Stomach (tissue), 9 donors: ENCODE data around the gene ANP32E. TPM values are rescaled to one million over a fixed set of nuclear protein-coding genes. Genes with fewer than 3 reads are reported as not detected.
A peak's percentile ranks its signal among the peaks of the same experiment; 100 is the strongest.

Source experiments
- DNase-seq, 2 donors: peaks; one replicate each; pipeline versions ENCODE4 v3.0.0 to v3.0.0-alpha.2; 2013 to 2019
- H3K27ac ChIP-seq, 5 donors: fragments of 200-600 bp in 4 of 5; sonication (generic) in 4 of 5; one replicate each; pipeline ENCODE4 v1.5.1; 2013 to 2019; ENCODE audit warnings: mild to moderate bottlenecking in 1 of 5, moderate library complexity in 1 of 5
- H3K27me3 ChIP-seq, 3 donors: fragments of 200-600 bp; sonication (generic); one replicate each; pipeline ENCODE4 v1.5.1; 2017 to 2019; ENCODE audit warnings: mixed run types in 1 of 3
- H3K36me3 ChIP-seq, 4 donors: fragments of 200-600 bp; sonication (generic); 1 replicate in 3 of 4; 2 replicates in 1 of 4; pipeline ENCODE4 v1.5.1; 2016 to 2019
- H3K4me1 ChIP-seq, 4 donors: fragments of 200-600 bp; sonication (generic); one replicate each; pipeline ENCODE4 v1.5.1; 2016 to 2019
- H3K4me3 ChIP-seq, 4 donors: fragments of 200-600 bp; sonication (generic) in 3 of 4; one replicate each; pipeline ENCODE4 v1.5.1; 2016 to 2019; ENCODE audit warnings: mild to moderate bottlenecking in 1 of 4
- H3K9me3 ChIP-seq, 4 donors: fragments of 200-600 bp; sonication (generic); one replicate each; pipeline ENCODE4 v1.5.1; 2016 to 2019
- EP300 ChIP-seq: sonication (generic); formaldehyde crosslinking; IDR thresholded peaks from one replicate; pipeline ENCODE4 v1.6.1; 2017; ENCODE audit warnings: antibody characterized with exemption
- POLR2A ChIP-seq, 4 donors: fragments of 450-650 bp; IDR thresholded peaks; one replicate each; pipeline ENCODE4 v1.6.1; 2016; ENCODE audit warnings: antibody characterized with exemption in 4 of 4, control low read depth in 2 of 4, mild to moderate bottlenecking in 1 of 4, moderate library complexity in 1 of 4
- POLR2AphosphoS5 ChIP-seq, 3 donors: sonication (generic); formaldehyde crosslinking; IDR thresholded peaks; one replicate each; pipeline ENCODE4 v1.6.1; 2016; ENCODE audit warnings: antibody characterized with exemption in 3 of 3
- WGBS, 5 donors: extraction: QIAGEN DNeasy Blood & Tissue Kit in 3 of 5; methylation state at CpG; one replicate each; pipeline versions ENCODE4 v1.1.5 to v1.1.7; 2013 to 2018; 5-methylcytosine and 5-hydroxymethylcytosine counted together
- intact Hi-C: fragments of 100-400 bp; cut with DNase I; formaldehyde crosslinking; loops from one replicate; pipeline ENCODE4 v1.15.1; 2023; ENCODE audit warnings: low total_unique reads
- polyA plus RNA-seq, 3 donors: library from polyadenylated mRNA; stranded (reverse); fragments of 200-250 nt; gene quantifications; one replicate each; pipeline ENCODE4 v1.2.3, GENCODE V29; 2013
- total RNA-seq, 5 donors: library from RNA; depleted of rRNA; stranded (reverse); fragments of >200 nt; gene quantifications; one replicate each; pipeline versions ENCODE4 v1.1.0 to v1.2.3, GENCODE V29; 2014 to 2016
- TF ChIP-seq, protein P1 (sequence below), 7 experiments: fragments of 450-650 bp in 4 of 7; fragments of 200-600 bp in 3 of 7; sonication (generic) in 3 of 7; IDR thresholded peaks; one replicate each; pipeline ENCODE4 v1.5.1; 2016 to 2019; ENCODE audit warnings: antibody characterized with exemption in 7 of 7, control low read depth in 2 of 7, mild to moderate bottlenecking in 1 of 7
- donor health status: healthy with polysubstance abuse.
- donor health status: Bipolar disorder and iron deficiency.
- donor health status: healthy.

The ANP32E gene
- total and polyA plus RNA-seq, 8 donors = 7.0 to 33.2 (median 15.8) TPM

GRCh38 chr1:150256554-150257341 is 20.8 kb upstream of the ANP32E start:
- DNase-seq = peak in 1 of 2 donors; percentile 59
- Histone ChIP-seq H3K27me3 (peaks cover 0 to 23% (median 0%) of the 10 kb centered on the region in 3 donors), H3K36me3 (no peaks in the 10 kb centered on the region), H3K27ac (peak overlapping the region in 3 of 5 donors; percentile 16 to 77 (median 42)), H3K4me1 (peaks cover 22 to 55% (median 48%) of the 10 kb centered on the region in 4 donors), H3K4me3 (peak overlapping the region in 1 of 4 donors; percentile 34), H3K9me3 (no peaks in the 10 kb centered on the region)
- WGBS, 5 donors = 27 to 35% (median 29%) methylated on average over 14 of the region's 14 CpGs
- intact Hi-C loops = no loop called here
- TF ChIP-seq POLR2AphosphoS5 (IDR thresholded peaks at IDR 0.05) = no peak
- no peak for TF ChIP-seq EP300
- TF ChIP-seq, protein P1, sequence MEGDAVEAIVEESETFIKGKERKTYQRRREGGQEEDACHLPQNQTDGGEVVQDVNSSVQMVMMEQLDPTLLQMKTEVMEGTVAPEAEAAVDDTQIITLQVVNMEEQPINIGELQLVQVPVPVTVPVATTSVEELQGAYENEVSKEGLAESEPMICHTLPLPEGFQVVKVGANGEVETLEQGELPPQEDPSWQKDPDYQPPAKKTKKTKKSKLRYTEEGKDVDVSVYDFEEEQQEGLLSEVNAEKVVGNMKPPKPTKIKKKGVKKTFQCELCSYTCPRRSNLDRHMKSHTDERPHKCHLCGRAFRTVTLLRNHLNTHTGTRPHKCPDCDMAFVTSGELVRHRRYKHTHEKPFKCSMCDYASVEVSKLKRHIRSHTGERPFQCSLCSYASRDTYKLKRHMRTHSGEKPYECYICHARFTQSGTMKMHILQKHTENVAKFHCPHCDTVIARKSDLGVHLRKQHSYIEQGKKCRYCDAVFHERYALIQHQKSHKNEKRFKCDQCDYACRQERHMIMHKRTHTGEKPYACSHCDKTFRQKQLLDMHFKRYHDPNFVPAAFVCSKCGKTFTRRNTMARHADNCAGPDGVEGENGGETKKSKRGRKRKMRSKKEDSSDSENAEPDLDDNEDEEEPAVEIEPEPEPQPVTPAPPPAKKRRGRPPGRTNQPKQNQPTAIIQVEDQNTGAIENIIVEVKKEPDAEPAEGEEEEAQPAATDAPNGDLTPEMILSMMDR (IDR thresholded peaks at IDR 0.05) = no peak

GRCh38 chr1:150256198-150256553 is 20.3 kb upstream of the ANP32E start:
- Histone ChIP-seq H3K9me3 (no peaks in the 10 kb centered on the region), H3K4me3 (peak overlapping the region in 3 of 4 donors; percentile 21 to 34 (median 25)), H3K36me3 (no peaks in the 10 kb centered on the region), H3K27ac (peak overlapping the region in 4 of 5 donors; percentile 16 to 77 (median 56)), H3K27me3 (peaks cover 0 to 23% (median 0%) of the 10 kb centered on the region in 3 donors), H3K4me1 (peaks cover 22 to 55% (median 46%) of the 10 kb centered on the region in 4 donors)
- WGBS, 5 donors = 0 to 6% (median 3%) methylated on average over 1 of the region's 1 CpG
- TF ChIP-seq POLR2AphosphoS5 (IDR thresholded peaks at IDR 0.05) = no peak
- TF ChIP-seq, protein P1 (IDR thresholded peaks at IDR 0.05) = no peak
- intact Hi-C loops = no loop called here
- no peak for DNase-seq

GRCh38 chr1:150249936-150250335 is 14.0 kb upstream of the ANP32E start:
- intact Hi-C loops = no loop called here

DNA sequence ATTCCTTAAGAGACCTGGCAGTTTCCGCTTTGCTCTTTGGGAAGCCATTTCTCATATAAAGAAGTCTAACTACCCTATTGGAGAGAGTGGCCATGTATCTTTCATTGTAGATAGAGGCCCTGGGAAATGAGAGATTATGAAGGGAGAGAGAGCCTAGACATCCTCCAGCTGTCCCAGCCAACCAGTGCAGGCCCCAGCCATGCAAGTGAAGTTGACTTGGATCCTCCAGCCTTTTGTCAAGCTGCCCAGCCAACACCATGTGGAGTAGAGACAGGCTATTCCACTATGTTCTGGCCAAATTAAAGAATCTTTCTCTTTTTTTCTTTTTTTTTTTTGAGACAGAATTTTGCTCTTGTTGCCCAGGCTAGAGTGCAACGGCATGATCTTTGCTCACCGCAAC is 7.1 kb upstream of the ANP32E start:
- Histone ChIP-seq H3K27me3 (no peaks in the 10 kb centered on the region), H3K4me1 (no peaks in the 10 kb centered on the region), H3K9me3 (no peaks in the 10 kb centered on the region), H3K27ac (no peak overlapping the region), H3K4me3 (no peak overlapping the region), H3K36me3 (no peaks in the 10 kb centered on the region)
- TF ChIP-seq POLR2A (IDR thresholded peaks at IDR 0.05) = no peak
- TF ChIP-seq EP300 = no peak
- TF ChIP-seq POLR2AphosphoS5 (IDR thresholded peaks at IDR 0.05) = no peak
- TF ChIP-seq, protein P1 (IDR thresholded peaks at IDR 0.05) = no peak
- WGBS, 5 donors = 83 to 96% (median 90%) methylated on average over 3 of the region's 3 CpGs
- intact Hi-C loops = no loop called here
- peak in 1 of 2 donors; percentile 66 for DNase-seq

More at GRCh38 chr1:150249936-150250335, 14.0 kb upstream of the ANP32E start:
- H3K4me3 ChIP-seq = no peak overlapping the region
- no peaks in the 10 kb centered on the region for H3K36me3 ChIP-seq
- DNase-seq = no peak
- 72 to 85% (median 78%) methylated on average over 2 of the region's 2 CpGs for WGBS, 5 donors
- TF ChIP-seq POLR2A (IDR thresholded peaks at IDR 0.05) (no peak), POLR2AphosphoS5 (IDR thresholded peaks at IDR 0.05) (no peak), EP300 (no peak)
- TF ChIP-seq, protein P1 (IDR thresholded peaks at IDR 0.05) = no peak
- no peak overlapping the region for H3K27ac ChIP-seq
- no peaks in the 10 kb centered on the region for H3K4me1 ChIP-seq
- H3K27me3 ChIP-seq = no peaks in the 10 kb centered on the region
- H3K9me3 ChIP-seq = no peaks in the 10 kb centered on the region
